ENCODE results near the gene TRIM28. TPM values are rescaled to one million over a fixed set of nuclear protein-coding genes. Genes with fewer than 3 reads are reported as not detected.

The TRIM28 gene
- total RNA-seq, 1 donor from 2014 or later, result 454 TPM

DNA sequence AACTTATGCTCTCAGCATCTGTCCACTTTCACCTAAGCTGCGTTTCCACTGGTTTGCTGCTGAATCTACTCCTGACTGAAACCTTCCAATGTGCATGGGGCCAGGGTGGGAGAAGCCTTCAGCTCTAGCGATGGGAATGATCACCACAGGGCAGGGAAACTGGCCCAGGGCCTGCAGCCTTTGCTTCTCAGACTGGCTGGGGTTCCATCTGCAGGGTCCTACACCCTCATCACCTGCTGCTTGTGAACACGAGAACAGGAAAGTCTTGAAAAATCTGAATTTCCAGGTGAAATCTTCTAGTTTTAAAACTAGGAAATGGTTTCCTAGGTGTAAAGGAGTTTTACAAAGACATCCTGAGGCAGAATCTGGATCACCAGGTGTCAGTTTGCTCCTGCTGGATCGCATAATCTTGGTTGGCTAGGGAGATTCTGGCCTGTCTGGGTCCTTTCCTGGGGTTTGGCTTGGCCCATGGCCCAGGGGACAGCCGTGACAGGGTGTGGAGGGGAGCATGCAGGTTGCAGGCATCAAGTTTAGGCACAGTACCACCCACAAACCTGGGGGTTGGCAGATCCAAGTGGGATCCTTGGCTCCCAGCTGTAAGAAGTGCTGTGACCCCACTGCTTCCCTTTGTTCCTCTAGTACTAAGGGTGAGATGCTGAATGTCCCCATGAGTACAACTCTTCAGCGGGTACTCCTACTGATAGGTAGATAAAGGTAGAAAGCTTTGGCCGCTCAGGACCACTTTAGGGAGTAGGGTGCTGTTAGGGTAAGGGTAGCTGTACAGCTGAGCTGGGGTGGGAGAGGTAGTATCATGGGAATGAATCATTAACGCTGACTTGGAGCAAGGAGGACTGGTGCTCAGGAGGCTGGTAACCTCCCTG lies 16.4 kb downstream of the TRIM28 start:
- H3K4me3 ChIP-seq (ENCODE audit: low read depth, low read length), result peak overlapping the region; percentile 75
- no peak for DNase-seq (ENCODE audit: low read depth)
- TF ChIP-seq, protein P1, sequence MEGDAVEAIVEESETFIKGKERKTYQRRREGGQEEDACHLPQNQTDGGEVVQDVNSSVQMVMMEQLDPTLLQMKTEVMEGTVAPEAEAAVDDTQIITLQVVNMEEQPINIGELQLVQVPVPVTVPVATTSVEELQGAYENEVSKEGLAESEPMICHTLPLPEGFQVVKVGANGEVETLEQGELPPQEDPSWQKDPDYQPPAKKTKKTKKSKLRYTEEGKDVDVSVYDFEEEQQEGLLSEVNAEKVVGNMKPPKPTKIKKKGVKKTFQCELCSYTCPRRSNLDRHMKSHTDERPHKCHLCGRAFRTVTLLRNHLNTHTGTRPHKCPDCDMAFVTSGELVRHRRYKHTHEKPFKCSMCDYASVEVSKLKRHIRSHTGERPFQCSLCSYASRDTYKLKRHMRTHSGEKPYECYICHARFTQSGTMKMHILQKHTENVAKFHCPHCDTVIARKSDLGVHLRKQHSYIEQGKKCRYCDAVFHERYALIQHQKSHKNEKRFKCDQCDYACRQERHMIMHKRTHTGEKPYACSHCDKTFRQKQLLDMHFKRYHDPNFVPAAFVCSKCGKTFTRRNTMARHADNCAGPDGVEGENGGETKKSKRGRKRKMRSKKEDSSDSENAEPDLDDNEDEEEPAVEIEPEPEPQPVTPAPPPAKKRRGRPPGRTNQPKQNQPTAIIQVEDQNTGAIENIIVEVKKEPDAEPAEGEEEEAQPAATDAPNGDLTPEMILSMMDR (conservative IDR thresholded peaks at IDR 0.05; ENCODE audit: low read depth, low read length), result no peak

DNA sequence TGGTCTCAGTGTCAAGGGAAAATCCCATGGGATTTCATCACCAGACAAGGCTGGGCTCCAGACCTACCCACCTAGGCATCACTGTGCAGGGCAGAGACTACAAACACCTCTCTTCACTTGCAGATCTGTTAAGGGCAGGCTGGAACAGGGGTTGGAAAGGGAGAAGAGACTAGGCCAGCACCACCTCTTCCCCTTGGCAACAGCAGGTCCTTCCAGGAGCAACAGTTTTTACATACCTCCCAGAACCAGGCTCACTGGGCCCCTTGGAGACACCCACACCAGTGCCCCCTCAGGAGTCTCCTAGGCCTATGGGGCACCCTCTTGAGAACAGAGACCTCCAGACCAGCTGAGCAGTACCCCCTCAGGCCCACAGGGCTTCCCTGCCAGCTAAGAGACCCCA lies 17.1 kb downstream of the TRIM28 start:
- TF ChIP-seq, protein P1 (conservative IDR thresholded peaks at IDR 0.05; ENCODE audit: low read depth, low read length), result no peak
- no peak for DNase-seq (ENCODE audit: low read depth)
- no peak overlapping the region for H3K4me3 ChIP-seq (ENCODE audit: low read depth, low read length)

DNA sequence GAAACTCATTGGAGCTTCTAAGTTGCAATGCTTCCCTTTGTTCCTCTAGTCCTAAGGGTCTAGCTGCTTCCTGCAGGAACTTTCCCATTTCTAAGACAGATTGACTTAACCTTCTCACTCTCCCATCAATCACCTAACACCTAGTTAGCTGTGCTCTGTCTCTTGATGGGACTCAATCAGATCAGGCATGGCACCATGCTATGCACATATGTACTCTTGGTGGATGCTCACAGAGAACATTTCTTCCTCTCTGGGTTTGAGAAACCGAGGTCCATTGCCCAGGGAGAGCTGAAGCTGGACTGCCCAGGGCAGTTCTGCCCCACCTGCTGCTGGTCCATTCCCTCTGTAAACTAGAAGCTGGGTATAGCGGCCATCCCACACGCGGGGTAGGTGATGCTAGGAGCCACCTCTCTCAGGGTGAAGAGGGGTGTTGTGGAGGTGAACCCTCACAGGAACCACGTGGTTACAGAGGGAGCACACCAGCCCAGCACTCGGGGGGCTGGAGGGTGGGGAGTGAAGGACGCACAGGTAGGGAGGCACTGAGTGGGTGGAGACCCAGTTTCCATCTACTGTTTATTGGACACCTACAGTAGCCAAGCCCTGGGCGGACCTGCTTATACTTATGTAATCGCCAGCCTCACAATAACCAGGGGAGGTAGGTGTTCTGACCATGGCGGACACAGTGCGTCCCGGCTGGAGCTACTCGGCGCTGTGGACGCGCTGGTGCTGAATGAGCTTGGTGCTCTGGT lies 17.7 kb downstream of the TRIM28 start:
- no peak for DNase-seq (ENCODE audit: low read depth)
- peak overlapping the region; percentile 44 for H3K4me3 ChIP-seq (ENCODE audit: low read depth, low read length)
- TF ChIP-seq, protein P1 (conservative IDR thresholded peaks at IDR 0.05; ENCODE audit: low read depth, low read length), result no peak

DNA sequence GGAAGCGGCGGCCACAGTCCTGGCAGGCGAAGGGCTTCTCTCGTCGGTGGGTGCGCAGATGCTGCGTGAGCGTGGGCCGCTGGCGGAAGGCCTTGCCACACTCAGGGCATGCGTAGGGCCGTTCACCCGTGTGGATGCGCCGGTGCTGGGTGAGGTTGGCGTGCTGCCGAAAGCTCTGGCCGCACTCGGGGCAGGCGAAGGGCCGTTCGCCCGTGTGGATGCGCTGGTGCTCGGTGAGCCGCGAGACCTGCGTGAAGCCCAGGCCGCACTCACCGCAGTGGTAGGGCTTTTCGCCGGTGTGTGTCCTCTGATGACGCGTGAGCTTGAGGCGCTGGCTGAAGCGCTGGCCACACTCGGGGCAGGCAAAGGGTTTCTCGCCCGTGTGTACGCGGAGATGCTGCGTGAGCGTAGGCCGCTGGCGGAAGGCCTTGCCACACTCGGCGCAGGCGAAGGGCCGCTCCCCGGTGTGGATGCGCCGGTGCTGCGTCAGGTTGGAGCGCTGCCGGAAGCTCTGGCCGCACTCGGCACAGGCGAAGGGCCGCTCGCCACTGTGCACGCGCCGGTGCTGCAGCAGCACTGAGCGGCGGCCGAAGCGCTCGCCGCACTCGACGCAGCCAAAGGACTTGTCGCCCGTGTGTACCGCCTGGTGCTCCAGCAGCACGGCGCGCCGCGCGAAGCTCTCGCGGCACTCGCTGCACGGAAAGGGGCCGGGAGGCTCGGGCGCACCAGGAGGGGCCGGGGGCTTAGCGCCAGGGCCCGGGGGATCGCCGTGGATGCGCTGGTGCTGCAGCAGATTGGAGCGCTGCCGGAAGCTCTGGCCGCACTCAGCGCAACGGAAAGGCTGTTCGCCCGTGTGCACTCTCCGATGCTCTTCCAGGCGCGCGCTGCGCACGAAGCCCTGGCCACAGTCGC lies 18.5 kb downstream of the TRIM28 start:
- TF ChIP-seq, protein P1 (conservative IDR thresholded peaks at IDR 0.05; ENCODE audit: low read depth, low read length), result no peak
- no peak for DNase-seq (ENCODE audit: low read depth)

DNA sequence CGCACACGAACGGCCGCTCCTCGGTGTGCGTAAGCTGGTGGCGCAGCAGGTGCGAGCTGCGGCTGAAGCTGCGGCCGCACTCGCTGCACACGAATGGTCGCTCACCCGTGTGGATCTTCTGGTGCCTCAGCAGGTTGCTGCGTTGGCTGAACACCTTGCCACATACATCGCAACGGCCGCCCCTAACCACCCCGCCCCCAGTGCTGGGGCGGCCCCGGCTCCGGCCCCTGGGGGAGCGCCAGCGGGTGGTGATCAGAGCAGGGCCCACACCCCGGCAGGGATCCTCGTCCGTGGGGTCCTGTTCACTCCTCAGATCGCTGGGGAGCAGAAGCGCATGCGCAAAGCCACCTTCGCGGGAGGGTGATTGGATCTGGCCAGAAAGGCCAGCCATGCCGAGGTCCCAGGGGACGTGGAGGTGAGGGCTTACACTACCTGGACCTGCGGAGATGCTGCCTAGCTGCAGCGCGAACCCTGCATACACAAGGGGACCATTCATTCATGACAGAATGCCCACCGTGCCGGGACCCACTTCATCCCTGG lies 19.2 kb downstream of the TRIM28 start:
- H3K4me3 ChIP-seq (ENCODE audit: low read depth, low read length), result peak overlapping the region; percentile 44
- TF ChIP-seq, protein P1 (conservative IDR thresholded peaks at IDR 0.05; ENCODE audit: low read depth, low read length), result no peak
- DNase-seq (ENCODE audit: low read depth), result no peak

More for the DNA sequence above, 18.5 kb downstream of the TRIM28 start:
- H3K4me3 ChIP-seq (ENCODE audit: low read depth, low read length), result peak overlapping the region; percentile 44

DNA sequence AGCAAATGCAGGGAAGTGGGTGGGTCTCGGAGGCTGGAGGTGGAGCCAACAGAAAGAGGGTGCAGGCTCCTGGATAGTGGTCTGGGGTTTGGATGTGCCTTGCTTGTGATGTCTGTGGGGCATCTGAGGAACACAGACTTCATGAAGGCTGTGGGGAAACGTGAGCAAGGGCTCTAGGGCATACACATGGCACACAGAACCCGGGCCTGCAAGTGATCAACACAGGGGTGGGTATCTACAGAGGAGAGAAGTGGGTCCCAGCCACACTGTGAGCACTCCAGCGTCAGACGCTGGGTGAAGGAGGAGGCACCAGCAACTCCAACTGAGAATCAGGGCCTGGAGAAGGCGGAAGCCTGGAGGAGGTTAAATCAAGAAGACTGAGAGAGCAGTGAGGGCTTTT lies 20.0 kb downstream of the TRIM28 start:
- TF ChIP-seq, protein P1 (conservative IDR thresholded peaks at IDR 0.05; ENCODE audit: low read depth, low read length), result no peak
- H3K4me3 ChIP-seq (ENCODE audit: low read depth, low read length), result no peak overlapping the region
- no peak for DNase-seq (ENCODE audit: low read depth)
